ENCODE data around the gene CHRDL1.

CHRDL1 gene

GRCh38 chrX:110791071-110791470 lies 4.5 kb downstream of the CHRDL1 start:
- no peak for ATAC-seq
- no peak for TF ChIP-seq GLIS3 (CRISPR knock-in tag; IDR thresholded peaks at IDR 0.05)
- TF ChIP-seq CSRNP3 (CRISPR knock-in tag; IDR thresholded peaks at IDR 0.05): no peak
- TF ChIP-seq ZFP3 (CRISPR knock-in tag; IDR thresholded peaks at IDR 0.05): no peak
- TF ChIP-seq ZNF8 (CRISPR knock-in tag; IDR thresholded peaks at IDR 0.05): no peak
- TF ChIP-seq OSR1 (CRISPR knock-in tag; IDR thresholded peaks at IDR 0.05): no peak
- TF ChIP-seq POU6F1 (CRISPR knock-in tag; IDR thresholded peaks at IDR 0.05; ENCODE audit: borderline replicate concordance, low read depth): no peak
- no peak for TF ChIP-seq ISL1 (CRISPR knock-in tag; IDR thresholded peaks at IDR 0.05)
- TF ChIP-seq CREB5 (CRISPR knock-in tag; IDR thresholded peaks at IDR 0.05; ENCODE audit: low read depth): no peak
- no peak for TF ChIP-seq SNAI2 (CRISPR knock-in tag; IDR thresholded peaks at IDR 0.05)
- TF ChIP-seq ZC3H10 (CRISPR knock-in tag; IDR thresholded peaks at IDR 0.05): no peak
- TF ChIP-seq TCF4 (CRISPR knock-in tag; IDR thresholded peaks at IDR 0.05; ENCODE audit: borderline replicate concordance): no peak
- TF ChIP-seq RARB (CRISPR knock-in tag; IDR thresholded peaks at IDR 0.05): no peak
- no peak for TF ChIP-seq ZNF565 (CRISPR knock-in tag; conservative IDR thresholded peaks at IDR 0.05; ENCODE audit: low read depth)
- no peak for TF ChIP-seq CSDC2 (CRISPR knock-in tag; IDR thresholded peaks at IDR 0.05)
- TF ChIP-seq BACH2 (CRISPR knock-in tag; IDR thresholded peaks at IDR 0.05; ENCODE audit: borderline replicate concordance): no peak

- no peak for ATAC-seq
These were observed 9.1 kb downstream of the CHRDL1 start for GRCh38 chrX:110786486-110786885.

GRCh38 chrX:110759785-110760184 lies 35.8 kb downstream of the CHRDL1 start:
- ATAC-seq: no peak

More at GRCh38 chrX:110786486-110786885, 9.1 kb downstream of the CHRDL1 start:
- no peak for TF ChIP-seq PPARA (CRISPR knock-in tag; IDR thresholded peaks at IDR 0.05; ENCODE audit: borderline replicate concordance)
- TF ChIP-seq CREB5 (CRISPR knock-in tag; IDR thresholded peaks at IDR 0.05; ENCODE audit: low read depth): no peak
- TF ChIP-seq TCF4 (CRISPR knock-in tag; IDR thresholded peaks at IDR 0.05; ENCODE audit: borderline replicate concordance): no peak
- no peak for TF ChIP-seq ISL1 (CRISPR knock-in tag; IDR thresholded peaks at IDR 0.05)
- TF ChIP-seq GLIS3 (CRISPR knock-in tag; IDR thresholded peaks at IDR 0.05): no peak
- no peak for TF ChIP-seq SNAI2 (CRISPR knock-in tag; IDR thresholded peaks at IDR 0.05)
- TF ChIP-seq TOX (CRISPR knock-in tag; IDR thresholded peaks at IDR 0.05; ENCODE audit: borderline replicate concordance): no peak
- no peak for TF ChIP-seq ZNF8 (CRISPR knock-in tag; IDR thresholded peaks at IDR 0.05)
- TF ChIP-seq ARNTL (CRISPR knock-in tag; IDR thresholded peaks at IDR 0.05; ENCODE audit: borderline replicate concordance, low read depth): no peak
- no peak for TF ChIP-seq ZFP3 (CRISPR knock-in tag; IDR thresholded peaks at IDR 0.05)
- TF ChIP-seq ZNF70 (CRISPR knock-in tag; IDR thresholded peaks at IDR 0.05): no peak

More at GRCh38 chrX:110759785-110760184, 35.8 kb downstream of the CHRDL1 start:
- no peak for TF ChIP-seq BACH2 (CRISPR knock-in tag; IDR thresholded peaks at IDR 0.05; ENCODE audit: borderline replicate concordance)
- TF ChIP-seq POU6F1 (CRISPR knock-in tag; IDR thresholded peaks at IDR 0.05; ENCODE audit: borderline replicate concordance, low read depth): no peak
- TF ChIP-seq ZC3H10 (CRISPR knock-in tag; IDR thresholded peaks at IDR 0.05): no peak
- TF ChIP-seq ZNF70 (CRISPR knock-in tag; IDR thresholded peaks at IDR 0.05): no peak
- no peak for TF ChIP-seq TCF4 (CRISPR knock-in tag; IDR thresholded peaks at IDR 0.05; ENCODE audit: borderline replicate concordance)
- no peak for TF ChIP-seq CSRNP3 (CRISPR knock-in tag; IDR thresholded peaks at IDR 0.05)
- TF ChIP-seq GLIS3 (CRISPR knock-in tag; IDR thresholded peaks at IDR 0.05): no peak
- no peak for TF ChIP-seq ARNTL (CRISPR knock-in tag; IDR thresholded peaks at IDR 0.05; ENCODE audit: borderline replicate concordance, low read depth)
- no peak for TF ChIP-seq RARB (CRISPR knock-in tag; IDR thresholded peaks at IDR 0.05)
- no peak for TF ChIP-seq ZNF565 (CRISPR knock-in tag; conservative IDR thresholded peaks at IDR 0.05; ENCODE audit: low read depth)
